D341Med (cell line): ENCODE measurements around the gene DMRTC2.

Experiments
- DNase-seq: peaks from one replicate; pipeline ENCODE4 v3.0.0; 2012; ENCODE audit warnings: low spot score

The DMRTC2 gene

GRCh38 chr19:41890936-41891335 lies 46.1 kb downstream of the DMRTC2 start:
- DNase-seq: no peak

GRCh38 chr19:41892173-41892902 lies 47.5 kb downstream of the DMRTC2 start:
- no peak for DNase-seq

- no peak for DNase-seq
These were observed 49.1 kb downstream of the DMRTC2 start for GRCh38 chr19:41893899-41894298.

GRCh38 chr19:41894350-41894749 lies 49.5 kb downstream of the DMRTC2 start:
- DNase-seq: no peak

- no peak for DNase-seq
These were observed 51.1 kb downstream of the DMRTC2 start for GRCh38 chr19:41895745-41896580.

GRCh38 chr19:41896581-41896942 lies 51.7 kb downstream of the DMRTC2 start:
- DNase-seq: no peak

GRCh38 chr19:41897181-41897580 lies 52.3 kb downstream of the DMRTC2 start:
- DNase-seq: no peak

GRCh38 chr19:41897820-41898219 lies 53.0 kb downstream of the DMRTC2 start:
- no peak for DNase-seq

- DNase-seq: no peak
These were observed 53.4 kb downstream of the DMRTC2 start for GRCh38 chr19:41898235-41898634.
